HG03175 (cell line): ENCODE results near the gene C9orf43.

Experiments
- ATAC-seq: cut with Tn5 transposase; IDR thresholded peaks from one replicate; pipeline ENCODE4 v1.9.1; 2021; ENCODE audit warnings: mild to moderate bottlenecking, moderate library complexity; ENCODE audit not compliant: unreplicated experiment

Gene C9orf43

DNA sequence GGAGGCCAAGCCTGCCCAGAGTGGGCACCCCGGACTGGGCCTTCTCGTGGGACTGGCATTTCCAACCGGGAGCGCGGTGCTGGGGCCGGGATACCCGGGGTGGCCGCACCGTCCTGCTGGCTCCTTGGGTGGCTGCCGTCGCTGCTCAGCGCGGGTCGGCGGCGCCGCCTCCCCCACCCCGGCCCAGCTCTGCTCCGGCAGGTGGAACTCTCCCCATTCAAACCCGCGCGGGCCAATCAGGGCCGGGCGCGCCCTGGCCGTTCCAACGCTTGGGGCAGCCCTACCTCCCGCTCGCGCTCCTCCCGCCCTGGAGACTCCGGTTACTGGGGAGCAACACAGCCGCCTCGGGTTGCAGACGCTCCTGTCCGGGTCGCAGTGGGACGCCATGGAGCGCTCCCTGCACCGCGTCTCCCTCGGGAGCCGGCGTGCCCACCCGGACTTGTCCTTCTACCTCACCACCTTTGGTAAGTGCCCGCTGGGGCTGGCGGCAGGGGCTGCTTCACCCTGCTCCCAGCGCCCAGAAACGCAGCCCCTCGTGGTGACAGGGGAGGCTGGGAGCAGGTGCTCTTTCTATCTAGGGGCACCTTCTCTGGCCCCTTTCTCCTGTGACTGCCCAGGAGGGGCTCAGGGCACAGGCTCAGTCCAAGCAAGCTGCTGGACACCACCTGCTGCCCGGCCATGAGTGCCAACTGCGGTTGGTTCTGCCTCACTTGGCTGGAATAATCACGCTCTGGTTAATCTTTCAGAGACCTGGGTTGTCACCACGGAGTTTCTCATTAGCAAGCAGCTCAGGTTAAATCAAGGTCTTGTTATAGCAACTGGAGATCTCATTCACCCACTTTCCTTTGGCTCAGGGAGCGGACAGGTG is 53.1 kb downstream of the C9orf43 start, which contains the start of gene RGS3:
Gene RGS3 (plus strand): TSS at position 310 of the 868 bp plus-strand sequence. CDS start 76 bp downstream, at position 386.
- no peak for ATAC-seq

DNA sequence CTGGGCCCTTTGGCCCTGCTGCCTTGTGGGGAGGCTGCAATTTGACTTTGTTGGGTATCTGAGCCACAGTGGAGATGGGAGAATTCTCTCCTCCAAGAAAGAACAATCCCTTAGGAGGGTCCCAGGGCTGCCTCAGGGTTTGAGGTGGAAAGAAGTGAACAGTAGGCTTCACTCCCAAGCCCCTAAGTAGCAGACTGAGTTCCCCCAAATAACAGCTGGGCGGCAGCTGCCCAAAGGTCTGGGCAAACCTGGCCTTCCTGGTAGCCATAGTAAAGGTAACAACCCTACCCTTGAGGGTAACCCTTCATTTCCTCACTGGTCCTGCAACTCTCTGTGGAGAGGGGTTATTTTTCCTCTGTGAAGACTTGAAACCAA is 53.7 kb downstream of the C9orf43 start:
- no peak for ATAC-seq

DNA sequence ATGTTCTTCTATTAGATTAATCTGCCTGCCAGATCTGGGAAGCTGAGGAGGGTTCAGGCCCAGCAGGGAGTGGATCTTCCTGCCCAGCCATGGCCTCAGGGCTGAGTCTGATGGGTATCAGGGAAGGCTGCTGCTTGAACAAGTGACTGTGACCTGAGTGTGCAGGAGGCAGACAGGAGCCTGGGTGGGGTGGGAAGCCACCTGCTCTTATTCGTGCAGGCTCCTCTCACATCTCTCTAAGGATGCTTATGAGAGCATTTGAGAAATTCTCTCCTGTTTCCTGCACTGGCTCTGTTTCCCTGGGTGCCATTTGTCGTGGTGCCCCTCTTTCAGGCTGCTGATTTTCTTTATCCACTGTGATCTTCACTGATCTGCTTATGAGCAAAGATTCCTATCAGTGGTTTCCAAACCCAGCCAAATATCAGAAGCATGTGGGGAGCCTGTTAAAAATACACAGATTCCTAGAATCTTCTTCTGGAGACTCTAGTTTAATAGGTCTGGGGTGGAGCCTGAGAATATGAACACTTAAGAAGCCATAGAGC is 55.1 kb downstream of the C9orf43 start:
- no peak for ATAC-seq

DNA sequence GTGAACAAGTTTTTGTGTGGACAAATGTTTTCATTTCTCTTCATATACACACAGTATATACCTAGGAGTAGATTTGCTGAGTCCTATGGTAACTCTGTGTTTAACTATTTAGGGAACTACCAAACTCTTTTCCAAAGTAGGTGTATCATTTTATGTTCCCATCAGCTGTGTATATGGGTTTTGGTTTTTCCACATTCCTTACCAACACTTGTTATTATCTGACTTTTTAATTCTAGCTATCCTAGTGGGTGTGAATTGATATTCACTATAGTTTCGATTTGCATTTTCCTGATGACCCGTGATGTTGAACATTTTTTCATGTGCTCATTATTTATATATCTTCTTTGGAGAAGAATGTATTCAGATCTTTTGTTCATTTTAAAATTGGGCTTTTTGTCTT is 56.6 kb downstream of the C9orf43 start:
- no peak for ATAC-seq

DNA sequence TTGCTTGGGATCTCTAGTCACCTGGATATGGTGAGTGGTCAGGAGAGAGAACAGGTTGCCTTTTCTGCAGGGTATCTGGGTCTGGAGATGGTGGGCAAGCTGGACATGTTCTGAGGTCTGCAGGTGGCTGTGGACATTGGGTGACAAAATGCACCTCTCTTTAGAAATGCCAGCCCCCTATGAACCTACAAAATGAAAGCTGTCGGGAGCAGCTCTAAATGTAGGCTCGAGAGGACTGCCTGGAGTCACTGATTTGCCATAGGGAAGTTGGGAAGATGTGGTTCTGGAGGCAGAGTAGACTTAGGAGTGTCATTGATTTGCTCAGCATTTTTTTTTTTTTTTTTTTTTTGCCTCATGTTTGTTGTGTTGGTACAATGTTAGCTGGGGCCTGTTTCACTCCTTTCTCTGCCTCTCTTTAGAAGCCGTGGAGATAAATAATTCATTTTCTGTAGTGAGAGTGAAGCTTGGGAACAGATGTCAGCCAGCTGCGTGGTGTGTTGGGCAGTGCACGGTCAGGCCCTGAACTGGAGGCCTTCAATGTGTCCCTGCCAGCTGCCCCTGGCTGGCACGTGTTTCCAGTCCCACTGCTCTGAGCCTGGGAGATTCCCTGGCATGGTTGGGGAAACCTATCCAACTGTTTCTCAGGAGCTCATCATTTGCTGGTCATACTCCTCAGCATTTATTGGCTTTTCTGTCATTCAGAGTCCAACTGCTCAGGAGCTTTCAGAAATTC is 58.3 kb downstream of the C9orf43 start:
- ATAC-seq = no peak

DNA sequence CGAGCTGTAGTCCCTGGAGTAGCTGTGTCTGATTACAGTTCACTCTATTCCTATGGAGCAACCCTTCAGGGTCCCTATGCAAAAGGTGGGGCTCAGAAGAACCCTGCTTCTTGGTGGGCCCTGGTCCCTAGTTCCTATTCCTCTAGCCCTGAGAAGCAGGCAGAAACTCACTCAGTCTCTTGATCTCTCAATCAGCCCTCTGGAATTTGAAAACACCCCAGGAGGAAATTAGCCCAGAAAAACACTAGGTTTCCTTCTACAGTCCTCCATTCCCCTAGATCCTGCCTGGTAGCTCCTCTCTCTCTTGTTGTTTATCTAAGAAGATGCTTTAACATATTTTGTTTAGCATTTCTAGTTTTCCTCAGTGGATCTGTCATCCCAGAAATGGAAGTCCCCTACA is 60.6 kb downstream of the C9orf43 start:
- no peak for ATAC-seq

DNA sequence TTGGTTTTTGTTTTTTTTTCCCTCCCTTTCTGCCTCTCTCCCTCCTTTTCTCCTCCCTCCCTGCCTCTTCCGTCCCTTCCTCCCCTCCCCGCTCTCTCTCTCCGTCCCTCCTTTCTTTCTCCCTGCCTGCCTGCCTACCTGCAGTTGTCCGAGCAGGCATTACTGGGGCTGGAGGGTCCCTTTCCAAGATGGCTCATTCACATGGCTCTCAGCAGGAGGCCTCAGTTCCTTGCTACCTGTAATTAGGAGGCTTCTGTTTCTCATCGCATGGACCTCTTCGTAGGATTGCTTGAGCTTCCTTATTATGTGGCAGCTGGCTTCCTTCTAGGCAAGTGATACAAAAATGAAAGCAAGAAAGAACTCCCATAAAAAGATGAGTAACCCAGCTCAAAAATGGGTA is 61.0 kb downstream of the C9orf43 start:
- no peak for ATAC-seq

DNA sequence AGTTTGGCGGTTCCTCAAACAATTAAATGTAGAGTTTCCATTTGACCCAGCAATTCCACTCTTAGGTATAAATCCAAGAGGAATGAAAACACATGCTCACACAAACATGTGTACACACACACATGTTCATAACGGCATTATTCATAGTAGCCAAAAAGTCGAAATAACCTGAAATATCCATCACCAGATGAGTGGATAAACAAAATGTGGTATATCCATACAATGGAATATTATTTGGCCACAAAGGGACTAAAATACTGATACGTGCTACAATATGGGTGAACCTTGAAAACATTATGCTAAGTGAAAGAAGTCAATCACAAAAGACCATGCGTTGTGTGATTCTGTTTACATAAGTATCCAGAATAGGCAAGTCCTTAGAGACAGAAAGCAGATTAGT is 61.7 kb downstream of the C9orf43 start:
- no peak for ATAC-seq

DNA sequence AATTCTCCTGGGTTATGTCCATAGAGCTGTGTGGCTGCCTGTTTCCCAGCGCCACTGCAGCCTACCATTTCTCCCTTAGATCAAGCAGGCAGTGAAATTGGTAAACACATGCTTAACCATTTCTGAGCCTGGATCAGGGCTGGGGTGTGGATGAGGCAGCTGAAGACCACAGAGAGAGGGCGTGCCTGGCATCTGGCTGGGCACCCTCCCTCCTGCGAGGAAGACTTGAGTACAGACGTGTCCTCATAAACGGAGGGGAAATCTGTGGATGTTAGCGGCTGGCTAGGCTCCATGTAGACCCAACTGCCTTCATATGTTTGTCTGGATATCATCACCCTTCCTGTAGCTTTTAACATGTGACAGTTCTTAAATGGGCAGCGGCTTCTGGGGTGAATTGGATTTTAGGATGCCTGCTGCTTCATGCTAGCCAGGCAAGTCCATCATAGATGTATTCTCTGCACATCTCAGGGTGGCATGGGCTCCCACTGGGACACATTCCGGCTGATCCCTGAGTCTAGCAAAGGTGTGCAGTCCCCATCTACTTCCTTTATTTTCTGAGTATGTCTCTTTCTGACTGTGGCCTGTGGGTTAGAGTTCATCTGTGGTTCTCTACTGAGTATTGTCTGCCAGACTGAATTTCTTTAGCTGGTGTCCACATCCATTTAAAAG is 63.9 kb downstream of the C9orf43 start:
- no peak for ATAC-seq

DNA sequence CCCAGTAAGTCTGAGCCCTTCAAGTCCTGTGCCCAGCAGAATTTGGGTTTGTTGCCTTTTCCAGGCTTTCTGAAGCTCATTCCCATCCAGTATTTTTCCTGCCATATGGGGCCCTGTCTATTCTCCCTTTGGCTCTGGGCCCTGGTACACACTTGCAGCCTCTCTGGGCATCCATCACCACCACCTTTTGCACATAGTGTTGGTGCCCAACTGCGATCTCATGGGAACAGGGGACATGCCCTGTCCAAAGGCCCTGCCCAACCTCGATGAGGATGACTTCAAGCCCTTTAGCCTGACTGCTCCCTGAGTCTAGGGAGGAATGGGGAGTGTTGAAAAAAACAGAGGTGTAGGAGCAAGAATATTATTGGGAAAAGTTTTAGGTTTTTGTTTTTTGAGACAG is 64.5 kb downstream of the C9orf43 start:
- no peak for ATAC-seq

DNA sequence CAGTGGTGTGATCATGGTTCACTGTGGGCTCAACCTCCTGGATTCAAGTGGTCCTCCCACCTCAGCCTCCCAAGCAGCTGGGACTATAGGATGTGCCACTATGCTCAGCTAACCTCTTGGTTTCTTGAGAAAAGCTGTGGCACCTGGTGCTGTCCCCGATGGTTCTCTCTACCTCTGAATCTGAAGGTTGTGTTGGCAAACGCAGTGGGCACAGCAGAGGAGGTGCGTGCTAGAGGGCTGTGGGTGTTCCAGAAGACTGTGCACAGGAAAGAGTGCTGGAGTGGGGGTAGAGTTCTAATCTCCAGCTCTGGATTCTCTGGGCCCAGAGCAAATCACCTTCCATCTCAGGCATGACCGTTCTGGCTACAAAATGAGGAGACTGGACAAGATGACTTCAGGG is 65.4 kb downstream of the C9orf43 start:
- no peak for ATAC-seq

DNA sequence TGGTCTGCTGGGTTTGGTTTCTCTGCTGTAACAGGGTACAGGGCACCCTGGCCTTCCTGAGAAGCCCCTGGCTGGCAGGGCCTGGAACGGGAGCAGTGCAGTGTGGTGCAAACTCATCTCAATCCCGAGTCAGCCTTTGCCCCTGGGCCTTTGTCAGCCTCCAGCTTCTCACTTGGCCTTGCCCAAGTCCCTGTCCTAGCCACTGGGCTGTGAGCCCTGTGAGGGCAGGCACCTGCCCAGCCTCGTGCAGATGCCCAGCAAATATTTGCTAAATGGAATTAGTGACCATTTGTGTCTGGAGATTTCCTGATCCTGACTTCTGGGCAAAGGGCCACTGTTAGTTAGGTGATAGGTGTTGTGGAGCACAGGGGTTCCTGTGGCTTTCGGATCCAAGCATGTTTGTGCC is 66.0 kb downstream of the C9orf43 start:
- no peak for ATAC-seq

DNA sequence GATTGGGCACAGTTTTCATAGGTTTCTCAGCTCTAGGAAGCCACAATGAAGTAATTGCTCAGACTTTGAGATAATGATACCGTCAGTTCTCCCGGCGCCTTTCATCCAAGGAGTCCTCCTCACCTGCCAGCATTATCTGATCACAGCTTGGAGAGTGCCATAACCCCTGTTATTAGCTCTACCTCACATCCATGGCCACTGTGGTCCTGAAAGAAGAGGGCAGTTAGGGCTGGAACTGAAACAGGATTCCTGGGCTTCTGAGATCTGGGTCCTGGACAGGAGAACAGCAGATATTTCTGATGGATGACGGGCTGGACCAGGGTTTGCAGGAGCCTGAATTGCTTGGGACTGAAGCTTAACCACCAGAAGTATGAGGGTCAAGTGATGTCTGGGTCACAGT is 66.5 kb downstream of the C9orf43 start:
- no peak for ATAC-seq

DNA sequence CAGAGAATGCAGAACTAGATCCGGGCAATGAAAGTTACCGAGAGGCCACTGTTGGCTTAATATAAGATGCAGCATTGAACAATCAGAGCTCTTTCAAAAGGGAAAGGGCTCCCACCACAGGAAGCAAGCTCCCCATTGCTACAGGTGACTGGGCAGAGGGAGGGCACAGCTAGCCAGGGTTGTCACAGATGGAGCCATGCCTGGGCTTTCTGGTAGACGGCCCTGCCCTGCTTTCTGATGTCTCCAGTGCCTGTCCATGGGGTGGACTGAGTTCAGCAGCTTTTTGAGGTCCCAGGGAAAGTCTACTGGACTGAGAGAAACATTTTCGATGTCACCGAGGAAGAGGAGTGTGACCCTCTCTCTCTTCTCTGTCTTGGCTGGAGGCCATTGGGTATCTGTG is 67.1 kb downstream of the C9orf43 start:
- ATAC-seq = no peak

DNA sequence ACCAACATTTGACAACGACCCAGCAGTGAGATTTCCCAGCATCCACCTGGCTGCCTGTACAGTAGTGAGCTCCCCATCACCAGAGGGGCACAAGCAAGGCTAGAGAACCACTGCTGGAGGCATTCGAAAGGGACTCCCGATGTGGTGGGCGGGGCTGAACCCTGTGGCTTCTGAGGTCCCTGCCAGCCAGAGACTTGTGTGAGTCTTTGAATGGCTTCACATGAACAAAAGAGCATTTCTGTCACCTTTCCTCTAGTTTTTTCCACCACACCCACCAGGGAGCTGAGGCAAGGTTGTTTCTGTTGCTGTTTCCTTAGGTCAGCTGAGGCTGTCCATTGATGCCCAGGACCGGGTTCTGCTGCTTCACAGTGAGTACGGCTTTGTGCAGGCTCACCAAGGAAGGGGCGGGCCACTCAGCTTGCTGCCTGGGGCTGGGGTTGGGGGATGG is 68.7 kb downstream of the C9orf43 start:
- no peak for ATAC-seq
